ENCODE results near the gene COPS9.

The COPS9 gene

GRCh38 chr2:240151477-240152031, 15.4 kb upstream of the COPS9 start:
- in situ Hi-C loops (cut with MboI; ENCODE audit: low sequenced_read_pairs): no loop called here

- in situ Hi-C loops (cut with MboI; ENCODE audit: low sequenced_read_pairs): loop anchor here (25.0 kb wide), 1 partner anchor 1788 kb away; no protein-coding TSS in a partner anchor
Measured at GRCh38 chr2:240149943-240150784, 14.1 kb upstream of the COPS9 start.

- in situ Hi-C loops (cut with MboI; ENCODE audit: low sequenced_read_pairs): loop anchor here (25.0 kb wide), 1 partner anchor 1786 kb away; no protein-coding TSS in a partner anchor
Measured at GRCh38 chr2:240147911-240148587, 11.9 kb upstream of the COPS9 start.

- in situ Hi-C loops (cut with MboI; ENCODE audit: low sequenced_read_pairs): loop anchor here (25.0 kb wide), 1 partner anchor 1785 kb away; no protein-coding TSS in a partner anchor
Measured at GRCh38 chr2:240147382-240147781, 11.3 kb upstream of the COPS9 start.

- in situ Hi-C loops (cut with MboI; ENCODE audit: low sequenced_read_pairs): loop anchor here (25.0 kb wide), 1 partner anchor 1784 kb away; no protein-coding TSS in a partner anchor
Measured at GRCh38 chr2:240146627-240147278, 10.6 kb upstream of the COPS9 start.

- in situ Hi-C loops (cut with MboI; ENCODE audit: low sequenced_read_pairs): loop anchor here (25.0 kb wide), 1 partner anchor 1784 kb away; no protein-coding TSS in a partner anchor
Measured at GRCh38 chr2:240146141-240146561, 10.0 kb upstream of the COPS9 start.

GRCh38 chr2:240145461-240145860, 9.4 kb upstream of the COPS9 start:
- in situ Hi-C loops (cut with MboI; ENCODE audit: low sequenced_read_pairs): loop anchor here (25.0 kb wide), 1 partner anchor 1783 kb away; no protein-coding TSS in a partner anchor

- in situ Hi-C loops (cut with MboI; ENCODE audit: low sequenced_read_pairs): loop anchor here (25.0 kb wide), 1 partner anchor 1782 kb away; no protein-coding TSS in a partner anchor
Measured at GRCh38 chr2:240144649-240145261, 8.7 kb upstream of the COPS9 start.

- in situ Hi-C loops (cut with MboI; ENCODE audit: low sequenced_read_pairs): loop anchor here (25.0 kb wide), 1 partner anchor 1782 kb away; no protein-coding TSS in a partner anchor
Measured at GRCh38 chr2:240143801-240144648, 7.9 kb upstream of the COPS9 start.

- in situ Hi-C loops (cut with MboI; ENCODE audit: low sequenced_read_pairs): loop anchor here (25.0 kb wide), 1 partner anchor 1781 kb away; no protein-coding TSS in a partner anchor
Measured at GRCh38 chr2:240143276-240143675, 7.2 kb upstream of the COPS9 start.

- in situ Hi-C loops (cut with MboI; ENCODE audit: low sequenced_read_pairs): loop anchor here (25.0 kb wide), 1 partner anchor 1781 kb away; no protein-coding TSS in a partner anchor
Measured at GRCh38 chr2:240142859-240143258, 6.8 kb upstream of the COPS9 start.

GRCh38 chr2:240142256-240142775, 6.2 kb upstream of the COPS9 start:
- in situ Hi-C loops (cut with MboI; ENCODE audit: low sequenced_read_pairs): loop anchor here (25.0 kb wide), 1 partner anchor 1780 kb away; no protein-coding TSS in a partner anchor

- in situ Hi-C loops (cut with MboI; ENCODE audit: low sequenced_read_pairs): loop anchor here (25.0 kb wide), 1 partner anchor 1779 kb away; no protein-coding TSS in a partner anchor
Measured at GRCh38 chr2:240141736-240142135, 5.6 kb upstream of the COPS9 start.

GRCh38 chr2:240140920-240141319, 4.8 kb upstream of the COPS9 start:
- in situ Hi-C loops (cut with MboI; ENCODE audit: low sequenced_read_pairs): loop anchor here (25.0 kb wide), 1 partner anchor 1779 kb away; no protein-coding TSS in a partner anchor

- in situ Hi-C loops (cut with MboI; ENCODE audit: low sequenced_read_pairs): loop anchor here (25.0 kb wide), 1 partner anchor 1778 kb away; no protein-coding TSS in a partner anchor
Measured at GRCh38 chr2:240140511-240140910, 4.4 kb upstream of the COPS9 start, which contains the start of gene OTOS. Gene OTOS (minus strand): TSS chr2:240140658. CDS start chr2:240140326, 332 bp downstream.

GRCh38 chr2:240139666-240140393, 3.7 kb upstream of the COPS9 start:
- in situ Hi-C loops (cut with MboI; ENCODE audit: low sequenced_read_pairs): loop anchor here (25.0 kb wide), 1 partner anchor 1778 kb away; no protein-coding TSS in a partner anchor

- in situ Hi-C loops (cut with MboI; ENCODE audit: low sequenced_read_pairs): loop anchor here (25.0 kb wide), 1 partner anchor 1777 kb away; no protein-coding TSS in a partner anchor
Measured at GRCh38 chr2:240139011-240139441, 2.9 kb upstream of the COPS9 start.

Measured in HL-60/S4 (cell line).